SK-N-SH (cell line): Measurements from ENCODE around the gene SRRM2. TPM values are rescaled to one million over a fixed set of nuclear protein-coding genes. Genes with fewer than 3 reads are reported as not detected.

Experiments used
- CTCF ChIA-PET: fragments of 300-600, 350-600 bp; formaldehyde crosslinking; extraction: SDS; loops from one replicate; lab custom pipeline; 2021; lab: Yijun Ruan, JAX
- POLR2A ChIA-PET: fragments of 350-600 bp; sonication (Branson Sonifier 250); formaldehyde crosslinking; extraction: SDS; loops from one replicate; lab custom pipeline; 2020; ENCODE audit warnings: antibody characterized with exemption, inconsistent platforms; lab: Yijun Ruan, JAX
- DNase-seq: peaks from one replicate; pipeline ENCODE4 v3.0.0; 2012
- H2AFZ ChIP-seq: fragments of 200-600 bp; sonication (generic); 2 replicates; pipeline ENCODE4 v1.8.1; 2016; ENCODE audit warnings: antibody characterized with exemption, mild to moderate bottlenecking, low read depth
- H3F3A ChIP-seq: fragments of 200-600 bp; sonication (generic); replicated peaks from 2 replicates; pipeline ENCODE3; 2016; ENCODE audit warnings: antibody characterized with exemption, mild to moderate bottlenecking; ENCODE audit not compliant: insufficient read depth
- H3K27ac ChIP-seq, 2 experiments: fragments of 200-500 bp in 1 of 2; fragments of 200-600 bp in 1 of 2; sonication (Bioruptor generic) in 1 of 2; sonication (generic), shearing (Covaris generic) in 1 of 2; 2 replicates each; pipeline versions ENCODE4 v1.5.1 to v1.6.1; 2014 to 2016; ENCODE audit warnings: low read depth in 2 of 2, inconsistent platforms in 1 of 2, low read length in 1 of 2, mild to moderate bottlenecking in 1 of 2, mixed read lengths in 1 of 2
- H3K27me3 ChIP-seq: fragments of 200-600 bp; sonication (generic), shearing (Covaris generic); 2 replicates; pipeline ENCODE4 v1.6.1; 2016; ENCODE audit warnings: mixed run types; ENCODE audit not compliant: insufficient read depth
- H3K36me3 ChIP-seq, 2 experiments: fragments of 200-500 bp in 1 of 2; fragments of 200-600 bp in 1 of 2; sonication (Bioruptor generic) in 1 of 2; sonication (generic) in 1 of 2; replicated peaks in 1 of 2; 2 replicates each; pipeline versions ENCODE3 to v1.5.1; 2014 to 2016; ENCODE audit warnings: low read length in 1 of 2, mild to moderate bottlenecking in 1 of 2; ENCODE audit not compliant: insufficient read depth in 2 of 2, control insufficient read depth in 1 of 2
- H3K4me1 ChIP-seq, 2 experiments: fragments of 200-500 bp in 1 of 2; fragments of 200-600 bp in 1 of 2; sonication (Bioruptor generic) in 1 of 2; sonication (generic), shearing (Covaris generic) in 1 of 2; 2 replicates each; pipeline versions ENCODE4 v1.5.1 to v1.6.1; 2014 to 2016; ENCODE audit warnings: low read depth in 1 of 2, low read length in 1 of 2, mixed run types in 1 of 2; ENCODE audit not compliant: insufficient read depth in 2 of 2, control insufficient read depth in 1 of 2
- H3K4me2 ChIP-seq: fragments of 200-600 bp; sonication (generic), shearing (Covaris generic); 2 replicates; pipeline ENCODE4 v1.6.1; 2017; ENCODE audit warnings: mixed run types
- H3K4me3 ChIP-seq, 2 experiments: fragments of 200-500 bp in 1 of 2; fragments of 200-600 bp in 1 of 2; sonication (Bioruptor generic) in 1 of 2; sonication (generic), shearing (Covaris generic) in 1 of 2; 2 replicates each; pipeline versions ENCODE4 v1.5.1 to v1.8.1; 2014 to 2016; ENCODE audit warnings: low read depth in 2 of 2, inconsistent platforms in 1 of 2, low read length in 1 of 2, mild to moderate bottlenecking in 1 of 2, mixed read lengths in 1 of 2, moderate library complexity in 1 of 2
- H3K79me2 ChIP-seq: fragments of 200-600 bp; sonication (generic); 2 replicates; pipeline ENCODE4 v1.8.1; 2017; ENCODE audit warnings: mild to moderate bottlenecking; ENCODE audit not compliant: insufficient read depth
- H3K9ac ChIP-seq: fragments of 200-600 bp; sonication (generic); 2 replicates; pipeline ENCODE4 v1.6.1; 2017; ENCODE audit warnings: mixed run types
- H3K9me2 ChIP-seq: fragments of 200-600 bp; sonication (generic); 2 replicates; pipeline ENCODE4 v1.6.1; 2017; ENCODE audit warnings: mixed run types
- H3K9me3 ChIP-seq: fragments of 200-600 bp; sonication (generic); 2 replicates; pipeline ENCODE4 v1.6.1; 2017; ENCODE audit warnings: mixed run types, mild to moderate bottlenecking, moderate library complexity
- H4K20me1 ChIP-seq: fragments of 200-600 bp; sonication (generic); 2 replicates; pipeline ENCODE4 v1.6.1; 2017; ENCODE audit warnings: mild to moderate bottlenecking, mixed run types; ENCODE audit not compliant: insufficient read depth
- CHD2 ChIP-seq: fragments of 150-350 bp; IDR thresholded peaks from 2 replicates; pipeline ENCODE4 v1.6.1; 2018; ENCODE audit warnings: low read length; ENCODE audit not compliant: partially characterized antibody
- FOXM1 ChIP-seq: IDR thresholded peaks from 2 replicates; pipeline ENCODE4 v1.4.0; 2012; ENCODE audit warnings: low read depth, mild to moderate bottlenecking
- GABPA ChIP-seq: IDR thresholded peaks from 2 replicates; pipeline ENCODE4 v1.4.0; 2012; ENCODE audit warnings: low read depth, mild to moderate bottlenecking
- GATA2 ChIP-seq: sonication (generic); formaldehyde crosslinking; IDR thresholded peaks from 2 replicates; pipeline ENCODE4 v1.5.0; 2020; ENCODE audit warnings: mild to moderate bottlenecking, missing genetic modification reagents
- IRF3 ChIP-seq: fragments of 150-350 bp; IDR thresholded peaks from 2 replicates; pipeline ENCODE4 v1.6.1; 2016; ENCODE audit warnings: mild to moderate bottlenecking, low read depth, low read length
- JUND ChIP-seq: IDR thresholded peaks from 2 replicates; pipeline ENCODE4 v1.4.0; 2012
- POLR2AphosphoS5 ChIP-seq: IDR thresholded peaks from 2 replicates; pipeline ENCODE4 v1.6.1; 2012; ENCODE audit warnings: low read depth, low read length
- RCOR1 ChIP-seq: fragments of 150-350 bp; IDR thresholded peaks from 2 replicates; pipeline ENCODE4 v1.6.1; 2017; ENCODE audit warnings: antibody characterized with exemption, low read length
- SIN3A ChIP-seq: IDR thresholded peaks from 2 replicates; pipeline ENCODE4 v1.6.1; 2012; ENCODE audit warnings: low read depth, mild to moderate bottlenecking, low read length, moderate library complexity, borderline replicate concordance
- TAF1 ChIP-seq: IDR thresholded peaks from 2 replicates; pipeline ENCODE4 v1.6.1; 2012; ENCODE audit warnings: low read depth, mild to moderate bottlenecking, low read length, moderate library complexity, borderline replicate concordance
- USF2 ChIP-seq: fragments of 150-350 bp; IDR thresholded peaks from 2 replicates; pipeline ENCODE4 v1.6.1; 2017; ENCODE audit warnings: antibody characterized with exemption, low read length, low read depth, borderline replicate concordance
- WGBS: methylation state at CpG from one replicate; pipeline ENCODE4 v1.1.6; 2017; ENCODE audit warnings: low lambda C conversion rate; 5-methylcytosine and 5-hydroxymethylcytosine counted together
- polyA plus RNA-seq, 3 experiments: library from polyadenylated mRNA; depleted of rRNA; stranded (reverse); fragments of >200 nt; gene quantifications; 2 replicates each; pipeline ENCODE4 v1.2.3, GENCODE V29; 2012

Gene SRRM2
- polyA plus RNA-seq, 1 of the 3 experiments (the other 2 are of a cell fraction) = 143 TPM

DNA sequence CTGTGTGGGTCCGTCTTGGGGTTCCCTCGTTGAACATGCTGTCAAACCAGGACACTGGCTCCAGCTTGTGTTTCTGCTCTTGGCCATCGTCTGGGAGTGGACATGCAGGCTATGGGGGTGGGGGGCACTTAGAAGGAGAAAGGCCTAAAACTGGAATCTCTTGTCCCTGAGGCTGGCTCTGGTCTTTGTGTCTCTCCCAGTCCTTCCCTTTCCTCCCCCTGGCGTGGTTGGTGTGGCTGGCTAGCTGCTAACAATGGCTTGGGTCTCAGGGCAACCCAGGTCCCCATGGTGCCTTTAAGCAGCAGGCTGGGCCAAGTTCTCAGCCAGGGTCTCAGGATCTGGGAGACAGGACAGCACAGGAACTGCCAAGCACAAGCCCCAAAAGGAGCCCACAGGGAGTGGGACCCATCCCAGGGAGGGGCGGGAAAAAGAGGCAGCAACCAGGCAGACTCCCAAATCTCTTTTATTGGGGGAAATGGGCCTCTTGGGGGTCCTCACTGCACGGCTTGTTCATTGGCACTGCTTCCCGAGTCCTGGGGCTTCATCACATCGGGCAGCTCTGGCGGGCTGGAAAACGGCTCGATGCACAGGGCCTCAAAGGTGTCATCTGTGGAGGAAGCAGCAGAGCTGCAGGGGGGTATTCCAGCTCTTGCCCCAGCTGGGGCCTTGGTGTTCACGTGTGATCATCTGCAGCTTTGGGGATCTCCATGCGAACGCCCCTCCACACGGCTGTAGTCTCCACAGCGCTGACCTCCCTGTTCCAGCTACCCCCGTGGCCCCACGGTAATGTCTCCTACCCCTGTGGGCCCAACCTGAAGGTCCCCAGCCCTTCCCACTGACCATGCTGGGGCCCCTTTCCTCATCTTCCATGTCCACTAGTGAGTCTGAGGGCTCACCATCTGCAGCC lies 19.3 kb downstream of the SRRM2 start:
- CTCF ChIA-PET = no interaction called here
- Histone ChIP-seq H2AFZ (no peak overlapping the region), H3K9me3 (no peaks in the 10 kb centered on the region), H3K27ac (no peak overlapping the region), H3K27me3 (no peaks in the 10 kb centered on the region), H3K79me2 (peaks cover 59% of the 10 kb centered on the region), H3K4me1 (peaks cover 3 to 12% of the 10 kb centered on the region in 2 experiments; a peak in 1 of 4 replicates), H3K4me3 (no peak overlapping the region), H3F3A (peaks cover 14% of the 10 kb centered on the region), H3K36me3 (peaks cover 40 to 73% of the 10 kb centered on the region in 2 experiments), H4K20me1 (peaks cover 65% of the 10 kb centered on the region), H3K9me2 (no peaks in the 10 kb centered on the region), H3K9ac (no peak overlapping the region), H3K4me2 (no peak overlapping the region)
- WGBS = 87% methylated on average over 17 of the region's 18 CpGs
- TF ChIP-seq SIN3A (peak; percentile 18; the same call in 1 of the 2 replicates), JUND (no peak), GATA2 (CRISPR knock-in tag) (no peak), USF2 (no peak), POLR2AphosphoS5 (peak; percentile 30; the same call in 1 of the 2 replicates)
- DNase-seq = no peak
- POLR2A ChIA-PET = interaction anchor here (4.0 kb wide), 1 partner anchor 18 kb away, joined by 19 read pairs; the partner anchor contains the start of gene SRRM2

- H3K79me2 ChIP-seq = peaks cover 56% of the 10 kb centered on the region
- H3K4me1 ChIP-seq = peaks cover 7 to 16% of the 10 kb centered on the region in 2 experiments; a peak in 2 of 4 replicates
- H3K27me3 ChIP-seq = no peaks in the 10 kb centered on the region
- H3F3A ChIP-seq = peaks cover 14% of the 10 kb centered on the region
- H3K9me3 ChIP-seq = no peaks in the 10 kb centered on the region
- ChIA-PET CTCF (interaction anchor here (0.6 to 2.7 kb wide), 5 partner anchors 20 to 95 kb away, joined by 3 to 11 read pairs (median 3); no protein-coding TSS in a partner anchor), POLR2A (interaction anchor here (4.0 kb wide), 1 partner anchor 20 kb away, joined by 19 read pairs; the partner anchor contains the start of gene SRRM2)
- H2AFZ ChIP-seq = no peak overlapping the region
- no peak for DNase-seq
- 83% methylated on average over 11 of the region's 12 CpGs for WGBS
- H3K4me2 ChIP-seq = no peak overlapping the region
- no peak overlapping the region for H3K4me3 ChIP-seq
- no peak overlapping the region for H3K9ac ChIP-seq
- peak overlapping the region in 1 of 2 experiments; percentile 6; a peak in 2 of 4 replicates for H3K27ac ChIP-seq
- no peak for TF ChIP-seq CHD2
- TF ChIP-seq TAF1 = no peak
- TF ChIP-seq GABPA = no peak
- no peak for TF ChIP-seq RCOR1
- no peak for TF ChIP-seq IRF3
- TF ChIP-seq SIN3A = no peak
- TF ChIP-seq FOXM1 = no peak
- H3K9me2 ChIP-seq = no peaks in the 10 kb centered on the region
- peaks cover 49% of the 10 kb centered on the region for H4K20me1 ChIP-seq
- peaks cover 30 to 57% of the 10 kb centered on the region in 2 experiments for H3K36me3 ChIP-seq
Observed at GRCh38 chr16:2773188-2773968, 20.9 kb downstream of the SRRM2 start.
